ENCODE measurements around the gene DOP1A.

The DOP1A gene

DNA sequence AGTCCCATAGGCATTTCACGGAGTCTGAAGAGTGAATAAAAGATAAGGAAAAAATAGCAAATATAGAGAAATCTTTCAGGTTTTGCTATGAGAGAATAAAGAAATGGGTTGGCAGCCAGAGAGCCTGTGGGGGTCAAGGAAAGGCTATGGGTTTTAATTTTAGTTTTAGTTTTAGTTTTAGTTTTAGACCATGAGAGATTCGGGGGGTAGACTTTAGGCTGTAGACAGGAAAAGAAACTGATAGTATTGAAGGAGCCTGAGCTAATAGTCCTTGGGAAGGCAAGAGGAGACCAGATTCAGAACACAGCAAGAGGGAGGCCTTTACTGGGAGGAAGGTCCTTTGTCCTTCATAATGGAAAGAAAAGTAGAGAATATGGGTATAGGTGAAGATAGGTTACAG lies 19.3 kb downstream of the DOP1A start:
- Histone ChIP-seq H3K36me3 (ENCODE audit: control insufficient read depth in 1 of 2, insufficient read depth in 2 of 2, low read length in 2 of 2) (no peaks in the 10 kb centered on the region), H3K27ac (ENCODE audit: low read length) (no peak overlapping the region), H3K9me3 (ENCODE audit: control insufficient read depth in 1 of 2, low read length in 2 of 2) (no peaks in the 10 kb centered on the region), H3K27me3 (ENCODE audit: low read depth, low read length) (no peaks in the 10 kb centered on the region), H3K4me1 (ENCODE audit: control insufficient read depth in 1 of 2, insufficient read depth in 2 of 2, low read length in 2 of 2) (peaks cover under 1 to 3% of the 10 kb centered on the region in 2 donors), H3K4me3 (ENCODE audit: low read depth in 1 of 2, low read length in 2 of 2) (no peak overlapping the region)

DNA sequence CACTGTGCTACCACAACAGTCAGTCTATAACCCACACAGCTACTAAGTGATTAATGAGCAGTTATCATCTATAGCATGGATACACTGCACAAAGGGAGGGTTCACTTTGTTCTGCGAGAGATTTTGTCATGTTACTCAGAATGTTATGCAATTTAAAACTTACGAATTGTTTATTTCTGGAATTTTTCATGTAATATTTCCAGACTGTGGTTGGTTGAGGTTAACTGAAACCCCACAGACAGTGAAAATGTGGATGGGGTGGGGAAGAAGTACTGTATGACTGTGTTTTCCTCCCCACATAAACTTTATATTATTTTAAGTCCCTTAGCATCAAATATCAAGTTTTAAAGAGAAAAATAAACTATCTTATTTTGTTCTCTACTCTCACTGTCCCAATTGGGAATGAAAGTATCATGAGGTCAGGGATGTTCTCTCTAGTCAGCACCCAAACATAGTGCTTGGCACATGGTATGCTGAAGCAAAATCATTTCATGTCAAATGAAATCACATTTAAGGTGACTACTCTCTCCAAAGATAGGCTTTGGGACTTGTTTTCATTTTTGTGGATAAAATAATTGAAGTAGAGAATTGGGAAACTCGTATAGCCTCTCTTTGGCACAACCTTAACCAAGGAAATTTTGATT lies 25.4 kb downstream of the DOP1A start:
- Histone ChIP-seq H3K27me3 (ENCODE audit: low read depth, low read length) (no peaks in the 10 kb centered on the region), H3K36me3 (ENCODE audit: control insufficient read depth in 1 of 2, insufficient read depth in 2 of 2, low read length in 2 of 2) (no peaks in the 10 kb centered on the region), H3K9me3 (ENCODE audit: control insufficient read depth in 1 of 2, low read length in 2 of 2) (no peaks in the 10 kb centered on the region), H3K27ac (ENCODE audit: low read length) (no peak overlapping the region), H3K4me3 (ENCODE audit: low read depth in 1 of 2, low read length in 2 of 2) (no peak overlapping the region), H3K4me1 (ENCODE audit: control insufficient read depth in 1 of 2, insufficient read depth in 2 of 2, low read length in 2 of 2) (peaks cover 5 to 6% of the 10 kb centered on the region in 2 donors)

DNA sequence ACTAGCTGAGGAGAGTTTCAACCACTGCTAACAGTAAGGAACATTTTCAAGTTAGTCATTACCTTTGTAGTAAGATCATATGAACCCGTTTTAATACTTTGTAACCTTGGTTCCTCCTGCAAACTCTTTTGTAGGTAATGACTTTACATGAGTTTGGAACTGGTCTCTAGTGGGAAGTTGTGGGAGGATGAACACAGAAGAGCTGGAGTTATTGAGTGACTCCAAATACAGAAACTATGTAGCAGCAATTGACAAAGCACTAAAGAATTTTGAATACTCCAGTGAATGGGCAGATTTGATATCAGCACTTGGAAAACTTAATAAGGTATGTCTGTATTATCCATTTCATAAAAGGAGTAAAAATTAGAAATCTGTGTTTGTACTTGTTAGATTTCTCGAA lies 29.3 kb downstream of the DOP1A start:
- no peak overlapping the region for H3K27ac ChIP-seq (ENCODE audit: low read length)
- no peaks in the 10 kb centered on the region for H3K27me3 ChIP-seq (ENCODE audit: low read depth, low read length)
- H3K4me3 ChIP-seq (ENCODE audit: low read depth in 1 of 2, low read length in 2 of 2): no peak overlapping the region
- H3K4me1 ChIP-seq (ENCODE audit: control insufficient read depth in 1 of 2, insufficient read depth in 2 of 2, low read length in 2 of 2): peaks cover 4% of the 10 kb centered on the region in 2 donors
- H3K9me3 ChIP-seq (ENCODE audit: control insufficient read depth in 1 of 2, low read length in 2 of 2): no peaks in the 10 kb centered on the region
- H3K36me3 ChIP-seq (ENCODE audit: control insufficient read depth in 1 of 2, insufficient read depth in 2 of 2, low read length in 2 of 2): no peaks in the 10 kb centered on the region

DNA sequence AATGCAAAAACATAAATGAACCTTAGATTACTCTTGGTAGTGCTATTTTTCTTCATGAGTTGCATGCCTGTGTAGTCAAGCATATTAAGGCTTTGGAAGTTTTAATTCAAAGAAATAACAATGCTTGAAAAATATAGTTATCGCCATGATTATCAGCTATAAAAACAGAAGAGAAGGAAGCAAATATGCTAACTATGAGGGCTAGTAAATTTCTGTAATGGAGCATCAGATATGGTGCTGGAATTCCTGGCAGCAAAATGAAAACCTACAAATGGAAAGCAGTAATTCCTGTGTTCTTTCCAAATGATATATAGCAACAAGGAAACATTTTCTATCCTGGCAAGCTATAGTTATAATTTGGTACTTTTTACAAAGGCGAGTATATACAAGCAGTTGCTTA lies 29.7 kb downstream of the DOP1A start:
- Histone ChIP-seq H3K9me3 (ENCODE audit: control insufficient read depth in 1 of 2, low read length in 2 of 2) (no peaks in the 10 kb centered on the region), H3K27ac (ENCODE audit: low read length) (no peak overlapping the region), H3K27me3 (ENCODE audit: low read depth, low read length) (no peaks in the 10 kb centered on the region), H3K4me1 (ENCODE audit: control insufficient read depth in 1 of 2, insufficient read depth in 2 of 2, low read length in 2 of 2) (peaks cover 0 to 4% of the 10 kb centered on the region in 2 donors), H3K4me3 (ENCODE audit: low read depth in 1 of 2, low read length in 2 of 2) (no peak overlapping the region), H3K36me3 (ENCODE audit: control insufficient read depth in 1 of 2, insufficient read depth in 2 of 2, low read length in 2 of 2) (peaks cover 0 to 3% of the 10 kb centered on the region in 2 donors)

DNA sequence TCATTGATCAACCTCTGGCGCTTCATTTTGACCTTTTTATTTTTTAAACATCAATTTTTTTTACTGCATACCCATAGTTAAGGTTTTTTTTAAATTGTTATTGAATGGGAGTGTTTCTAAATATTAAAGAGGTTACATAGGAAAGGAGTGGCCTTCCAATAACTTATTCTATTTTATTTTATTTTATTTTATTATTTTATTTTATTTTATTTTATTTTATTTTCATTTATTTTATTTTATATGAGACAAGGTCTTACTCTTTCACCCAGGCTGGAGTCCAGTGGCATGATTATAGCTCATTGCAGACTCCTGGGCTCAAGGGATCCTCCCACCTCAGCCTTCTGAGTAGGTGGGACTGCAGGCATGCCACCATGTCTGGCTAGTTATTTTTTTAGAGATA lies 30.2 kb downstream of the DOP1A start:
- peaks cover 0 to 4% of the 10 kb centered on the region in 2 donors for H3K36me3 ChIP-seq (ENCODE audit: control insufficient read depth in 1 of 2, insufficient read depth in 2 of 2, low read length in 2 of 2)
- no peaks in the 10 kb centered on the region for H3K9me3 ChIP-seq (ENCODE audit: control insufficient read depth in 1 of 2, low read length in 2 of 2)
- H3K4me1 ChIP-seq (ENCODE audit: control insufficient read depth in 1 of 2, insufficient read depth in 2 of 2, low read length in 2 of 2): peaks cover 0 to under 1% of the 10 kb centered on the region in 2 donors
- H3K27me3 ChIP-seq (ENCODE audit: low read depth, low read length): no peaks in the 10 kb centered on the region
- no peak overlapping the region for H3K27ac ChIP-seq (ENCODE audit: low read length)
- H3K4me3 ChIP-seq (ENCODE audit: low read depth in 1 of 2, low read length in 2 of 2): no peak overlapping the region

DNA sequence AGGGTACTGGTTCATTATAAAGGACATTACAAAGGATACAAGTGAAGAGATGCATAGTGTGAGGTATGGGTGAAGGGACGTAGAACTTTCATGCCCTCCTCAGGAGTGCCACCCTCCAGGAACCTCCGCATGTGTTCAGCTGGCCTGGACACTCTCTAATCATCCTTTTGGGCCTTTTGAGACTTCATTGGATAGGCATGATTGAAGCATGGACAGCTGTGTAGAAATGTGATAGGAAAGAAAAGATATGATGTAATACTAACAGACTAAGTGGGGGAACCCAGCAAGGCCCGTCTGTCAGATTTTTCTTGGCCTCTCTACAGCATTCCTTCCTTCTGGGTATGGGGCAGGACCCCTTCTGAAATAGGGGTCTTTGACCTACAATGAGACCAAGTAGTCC lies 31.1 kb downstream of the DOP1A start:
- no peak overlapping the region for H3K27ac ChIP-seq (ENCODE audit: low read length)
- H3K9me3 ChIP-seq (ENCODE audit: control insufficient read depth in 1 of 2, low read length in 2 of 2): no peaks in the 10 kb centered on the region
- no peaks in the 10 kb centered on the region for H3K27me3 ChIP-seq (ENCODE audit: low read depth, low read length)
- no peaks in the 10 kb centered on the region for H3K4me1 ChIP-seq (ENCODE audit: control insufficient read depth in 1 of 2, insufficient read depth in 2 of 2, low read length in 2 of 2)
- H3K36me3 ChIP-seq (ENCODE audit: control insufficient read depth in 1 of 2, insufficient read depth in 2 of 2, low read length in 2 of 2): peaks cover 0 to 4% of the 10 kb centered on the region in 2 donors
- no peak overlapping the region for H3K4me3 ChIP-seq (ENCODE audit: low read depth in 1 of 2, low read length in 2 of 2)

DNA sequence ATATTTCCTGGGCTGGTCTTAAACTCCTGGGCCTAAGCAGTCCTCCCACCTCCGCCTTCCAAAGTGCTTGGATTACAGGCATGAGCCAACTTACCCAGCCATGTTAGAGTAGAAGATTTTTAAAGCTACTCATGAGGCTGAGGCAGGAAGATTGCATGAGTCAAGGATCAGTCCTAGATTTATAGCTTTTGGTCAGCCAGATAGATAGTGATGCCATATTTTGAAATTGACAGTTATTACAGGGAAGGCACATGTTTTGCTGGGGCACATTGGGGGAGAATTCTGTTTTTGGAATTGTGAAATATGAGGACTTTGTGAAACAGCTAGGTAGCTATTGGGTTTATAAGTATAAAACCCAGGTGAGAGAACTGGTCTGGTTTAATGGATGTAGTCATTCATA lies 40.9 kb downstream of the DOP1A start:
- no peak overlapping the region for H3K27ac ChIP-seq (ENCODE audit: low read length)
- peaks cover 12 to 15% of the 10 kb centered on the region in 2 donors for H3K36me3 ChIP-seq (ENCODE audit: control insufficient read depth in 1 of 2, insufficient read depth in 2 of 2, low read length in 2 of 2)
- no peaks in the 10 kb centered on the region for H3K4me1 ChIP-seq (ENCODE audit: control insufficient read depth in 1 of 2, insufficient read depth in 2 of 2, low read length in 2 of 2)

DNA sequence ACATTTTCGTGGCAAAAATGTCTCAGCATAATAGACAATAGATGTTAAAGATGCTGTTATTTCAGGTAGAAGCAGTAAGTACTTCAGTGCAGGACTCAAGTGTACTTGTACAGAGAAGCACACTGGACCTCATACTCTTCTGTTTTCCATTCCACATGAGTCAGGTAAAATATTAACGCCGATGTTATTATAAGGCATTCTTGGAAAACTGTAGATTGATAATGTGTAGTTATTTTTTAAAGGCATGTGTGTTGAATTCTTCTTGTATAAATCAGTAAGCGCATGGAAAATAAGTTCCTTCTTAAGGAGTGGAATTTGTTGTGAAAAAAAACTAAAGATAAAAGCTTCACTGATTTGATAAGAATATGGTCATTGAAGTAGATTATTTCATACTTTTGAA lies 45.8 kb downstream of the DOP1A start:
- H3K36me3 ChIP-seq (ENCODE audit: control insufficient read depth in 1 of 2, insufficient read depth in 2 of 2, low read length in 2 of 2): peaks cover 3 to 15% of the 10 kb centered on the region in 2 donors
- no peaks in the 10 kb centered on the region for H3K9me3 ChIP-seq (ENCODE audit: control insufficient read depth in 1 of 2, low read length in 2 of 2)
- H3K4me1 ChIP-seq (ENCODE audit: control insufficient read depth in 1 of 2, insufficient read depth in 2 of 2, low read length in 2 of 2): no peaks in the 10 kb centered on the region
- no peaks in the 10 kb centered on the region for H3K27me3 ChIP-seq (ENCODE audit: low read depth, low read length)
- no peak overlapping the region for H3K4me3 ChIP-seq (ENCODE audit: low read depth in 1 of 2, low read length in 2 of 2)
- no peak overlapping the region for H3K27ac ChIP-seq (ENCODE audit: low read length)

More for the DNA sequence above, 40.9 kb downstream of the DOP1A start:
- Histone ChIP-seq H3K9me3 (ENCODE audit: control insufficient read depth in 1 of 2, low read length in 2 of 2) (no peaks in the 10 kb centered on the region), H3K4me3 (ENCODE audit: low read depth in 1 of 2, low read length in 2 of 2) (no peak overlapping the region), H3K27me3 (ENCODE audit: low read depth, low read length) (no peaks in the 10 kb centered on the region)

DNA sequence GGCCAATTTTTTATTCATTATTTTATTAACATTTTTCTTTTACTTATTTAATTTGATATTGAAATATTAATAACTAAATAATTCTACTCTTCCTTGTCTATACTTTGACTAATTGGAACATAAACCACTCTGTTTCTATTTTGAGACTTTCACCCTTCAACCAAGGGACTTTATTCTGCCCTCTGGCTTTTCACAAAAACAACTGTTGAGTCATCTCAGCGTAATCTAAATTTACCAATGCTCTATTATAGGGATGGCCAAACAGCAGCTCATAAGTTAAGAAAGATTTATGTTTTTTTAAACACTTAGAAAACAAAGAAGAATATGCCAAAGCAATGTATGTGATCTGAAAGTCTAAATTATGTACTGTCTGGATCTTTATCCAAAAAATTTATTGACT lies 46.7 kb downstream of the DOP1A start:
- Histone ChIP-seq H3K9me3 (ENCODE audit: control insufficient read depth in 1 of 2, low read length in 2 of 2) (no peaks in the 10 kb centered on the region), H3K27me3 (ENCODE audit: low read depth, low read length) (no peaks in the 10 kb centered on the region), H3K4me1 (ENCODE audit: control insufficient read depth in 1 of 2, insufficient read depth in 2 of 2, low read length in 2 of 2) (no peaks in the 10 kb centered on the region), H3K27ac (ENCODE audit: low read length) (no peak overlapping the region), H3K36me3 (ENCODE audit: control insufficient read depth in 1 of 2, insufficient read depth in 2 of 2, low read length in 2 of 2) (peaks cover 7 to 18% of the 10 kb centered on the region in 2 donors), H3K4me3 (ENCODE audit: low read depth in 1 of 2, low read length in 2 of 2) (no peak overlapping the region)

DNA sequence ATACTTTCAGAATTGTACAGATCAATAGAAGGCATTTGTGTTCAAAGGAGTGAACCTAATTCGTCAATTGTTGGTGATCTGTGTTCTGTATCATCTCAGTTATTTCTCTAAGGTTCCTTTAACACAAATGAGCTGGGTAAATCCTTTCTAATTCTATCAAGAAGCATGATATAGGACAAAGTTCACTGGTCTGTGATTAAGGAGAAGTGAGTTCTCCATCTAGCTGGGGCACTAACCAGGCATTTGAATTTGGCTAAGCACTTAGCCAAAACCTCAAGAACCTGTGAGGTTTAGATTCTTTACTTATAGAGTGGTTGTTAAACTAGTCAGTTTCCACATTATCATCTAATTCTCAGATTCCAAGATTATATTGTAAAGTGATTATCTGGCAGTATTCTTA lies 50.3 kb downstream of the DOP1A start:
- Histone ChIP-seq H3K27me3 (ENCODE audit: low read depth, low read length) (no peaks in the 10 kb centered on the region), H3K27ac (ENCODE audit: low read length) (no peak overlapping the region), H3K36me3 (ENCODE audit: control insufficient read depth in 1 of 2, insufficient read depth in 2 of 2, low read length in 2 of 2) (peaks cover 16 to 20% of the 10 kb centered on the region in 2 donors), H3K4me1 (ENCODE audit: control insufficient read depth in 1 of 2, insufficient read depth in 2 of 2, low read length in 2 of 2) (no peaks in the 10 kb centered on the region), H3K9me3 (ENCODE audit: control insufficient read depth in 1 of 2, low read length in 2 of 2) (no peaks in the 10 kb centered on the region), H3K4me3 (ENCODE audit: low read depth in 1 of 2, low read length in 2 of 2) (no peak overlapping the region)

DNA sequence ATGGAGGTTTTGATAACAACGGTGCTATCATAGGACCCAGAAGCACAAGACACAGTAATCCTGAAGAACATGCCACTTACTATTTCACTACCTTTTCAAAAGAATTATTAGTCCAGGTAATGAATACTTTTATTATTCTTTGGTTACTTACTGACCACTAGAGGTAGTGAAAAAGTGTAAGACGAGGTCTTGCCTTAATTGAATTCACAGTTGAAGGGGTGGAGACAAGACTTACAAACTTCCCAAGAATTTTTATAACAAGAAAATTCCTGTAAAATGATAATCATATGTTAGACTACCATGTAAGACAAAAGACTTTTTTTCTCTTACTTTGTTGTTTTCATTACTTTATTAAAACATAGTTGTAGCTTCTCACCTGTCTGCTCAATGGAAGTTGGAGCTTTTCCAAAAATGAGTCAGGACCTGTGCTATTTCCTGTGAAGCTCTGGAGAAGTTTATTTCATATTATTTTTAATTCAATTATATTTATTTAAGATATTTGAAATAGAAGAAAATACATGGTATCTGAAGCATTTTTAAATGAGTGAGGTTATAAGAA lies 52.4 kb downstream of the DOP1A start:
- Histone ChIP-seq H3K4me3 (ENCODE audit: low read depth in 1 of 2, low read length in 2 of 2) (no peak overlapping the region), H3K4me1 (ENCODE audit: control insufficient read depth in 1 of 2, insufficient read depth in 2 of 2, low read length in 2 of 2) (no peaks in the 10 kb centered on the region), H3K36me3 (ENCODE audit: control insufficient read depth in 1 of 2, insufficient read depth in 2 of 2, low read length in 2 of 2) (peaks cover 20 to 36% of the 10 kb centered on the region in 2 donors), H3K27me3 (ENCODE audit: low read depth, low read length) (no peaks in the 10 kb centered on the region), H3K9me3 (ENCODE audit: control insufficient read depth in 1 of 2, low read length in 2 of 2) (no peaks in the 10 kb centered on the region), H3K27ac (ENCODE audit: low read length) (no peak overlapping the region)

DNA sequence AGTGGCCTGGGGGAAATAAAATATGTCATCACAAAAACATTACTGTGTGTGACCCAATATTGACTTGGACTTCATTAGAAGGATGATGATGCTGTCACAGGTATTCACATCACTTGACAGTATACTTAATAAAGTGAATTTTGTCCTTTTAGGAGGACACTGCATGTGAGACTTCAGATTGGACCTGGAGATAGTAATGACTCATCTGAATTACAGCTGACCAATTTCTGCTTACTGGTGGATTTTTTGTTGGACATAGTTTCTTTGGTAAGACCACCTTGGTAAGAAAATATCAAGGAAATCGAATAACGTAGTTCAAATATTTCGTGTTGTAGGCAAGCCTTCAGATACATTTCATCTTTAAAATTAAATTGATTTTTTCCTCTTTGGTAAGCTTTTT lies 57.1 kb downstream of the DOP1A start:
- Histone ChIP-seq H3K27me3 (ENCODE audit: low read depth, low read length) (no peaks in the 10 kb centered on the region), H3K27ac (ENCODE audit: low read length) (no peak overlapping the region), H3K4me3 (ENCODE audit: low read depth in 1 of 2, low read length in 2 of 2) (no peak overlapping the region), H3K4me1 (ENCODE audit: control insufficient read depth in 1 of 2, insufficient read depth in 2 of 2, low read length in 2 of 2) (no peaks in the 10 kb centered on the region), H3K9me3 (ENCODE audit: control insufficient read depth in 1 of 2, low read length in 2 of 2) (no peaks in the 10 kb centered on the region), H3K36me3 (ENCODE audit: control insufficient read depth in 1 of 2, insufficient read depth in 2 of 2, low read length in 2 of 2) (peaks cover 57 to 70% of the 10 kb centered on the region in 2 donors)
